ENCODE data around the gene UNC45A.

- TF ChIP-seq CTCF (IDR thresholded peaks at IDR 0.05) (no peak), POLR2A (IDR thresholded peaks at IDR 0.05) (no peak)
These were observed 15.0 kb downstream of the UNC45A start for GRCh38 chr15:90949979-90950675.
